Epidermal melanocyte (primary cell): Measurements from ENCODE around the gene YIF1A.
"Not testable (repeated sequence)": the region's sequence is repeated elsewhere in the genome, so short reads cannot be mapped to it uniquely, and the experiment has no call there.

Experiments used
- DNase-seq: peaks from one replicate; pipeline ENCODE4 v3.0.0; 2011; ENCODE audit warnings: low spot score; ENCODE audit not compliant: insufficient read length

YIF1A gene

DNA sequence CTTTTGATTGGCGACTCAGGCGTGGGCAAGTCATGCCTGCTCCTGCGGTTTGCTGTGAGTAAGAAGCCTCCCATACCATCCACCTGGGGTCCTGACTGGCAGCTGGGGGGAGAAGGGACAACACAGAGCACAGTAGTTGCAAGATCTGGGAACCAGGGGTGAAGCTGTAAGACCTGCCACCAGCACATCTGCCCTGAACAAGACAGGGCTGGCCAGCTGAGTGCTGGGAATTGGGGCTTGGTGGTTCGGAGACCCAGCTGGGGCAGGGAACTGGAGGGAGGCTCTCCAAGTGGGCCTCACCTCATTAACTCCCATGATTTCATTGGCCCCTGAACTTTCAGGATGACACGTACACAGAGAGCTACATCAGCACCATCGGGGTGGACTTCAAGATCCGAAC lies 17.1 kb downstream of the YIF1A start:
- no peak for DNase-seq

DNA sequence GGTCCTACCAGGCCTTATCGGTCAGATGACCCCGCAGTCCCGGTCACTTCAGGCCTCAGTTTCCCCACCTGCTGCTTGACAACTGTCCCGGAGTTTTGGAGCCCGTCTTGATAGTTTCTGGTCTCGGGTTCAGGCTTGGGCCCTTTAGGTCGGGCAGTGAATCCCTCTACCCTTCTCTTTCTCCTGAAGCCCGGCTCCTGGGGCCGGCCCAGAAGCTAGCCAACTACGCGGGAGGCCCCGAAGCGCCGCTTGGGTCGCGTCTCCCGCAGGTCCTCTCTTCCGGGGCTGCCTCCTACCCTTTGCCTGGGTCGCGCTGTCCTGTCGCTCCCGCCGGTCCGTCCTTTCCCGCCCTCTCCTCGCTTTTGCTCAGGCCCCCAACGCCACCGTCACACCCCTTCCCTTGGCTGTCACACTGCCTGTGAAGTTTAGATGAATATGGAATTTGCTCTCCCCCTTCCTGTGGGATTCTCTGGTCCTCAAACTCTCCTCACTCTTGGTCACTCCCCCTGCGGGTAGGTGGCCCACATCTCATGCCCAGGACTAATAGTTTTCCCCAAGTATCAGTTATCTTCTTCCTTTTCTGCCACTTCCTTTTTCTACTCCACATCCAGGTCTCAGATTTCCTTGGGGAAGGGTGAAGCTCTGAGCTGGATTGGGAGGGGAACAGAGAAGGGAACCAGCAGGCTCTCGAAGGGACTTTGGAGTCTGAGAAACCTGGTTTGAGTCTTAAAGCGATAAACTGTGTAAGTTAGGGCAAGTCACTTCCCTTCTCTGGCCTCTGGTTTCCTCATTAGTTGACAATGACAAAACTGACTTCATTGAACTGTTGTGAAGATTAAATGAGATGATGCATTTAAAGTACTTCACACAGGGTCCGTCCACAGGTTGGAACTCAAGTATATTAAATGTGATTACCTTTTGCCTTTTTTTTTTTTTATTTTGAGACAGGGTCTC lies 19.7 kb downstream of the YIF1A start:
- DNase-seq: no peak

- DNase-seq: peak; percentile 96
Observed at GRCh38 chr11:66268244-66268951, 20.5 kb downstream of the YIF1A start, which contains the start of gene RAB1B. Gene RAB1B (plus strand): TSS chr11:66268639. CDS start chr11:66268680, 41 bp downstream.

GRCh38 chr11:66267379-66268243 lies 21.3 kb downstream of the YIF1A start:
- DNase-seq: peak; percentile 81

- DNase-seq: no peak
Observed at GRCh38 chr11:66267039-66267378, 21.9 kb downstream of the YIF1A start.

DNA sequence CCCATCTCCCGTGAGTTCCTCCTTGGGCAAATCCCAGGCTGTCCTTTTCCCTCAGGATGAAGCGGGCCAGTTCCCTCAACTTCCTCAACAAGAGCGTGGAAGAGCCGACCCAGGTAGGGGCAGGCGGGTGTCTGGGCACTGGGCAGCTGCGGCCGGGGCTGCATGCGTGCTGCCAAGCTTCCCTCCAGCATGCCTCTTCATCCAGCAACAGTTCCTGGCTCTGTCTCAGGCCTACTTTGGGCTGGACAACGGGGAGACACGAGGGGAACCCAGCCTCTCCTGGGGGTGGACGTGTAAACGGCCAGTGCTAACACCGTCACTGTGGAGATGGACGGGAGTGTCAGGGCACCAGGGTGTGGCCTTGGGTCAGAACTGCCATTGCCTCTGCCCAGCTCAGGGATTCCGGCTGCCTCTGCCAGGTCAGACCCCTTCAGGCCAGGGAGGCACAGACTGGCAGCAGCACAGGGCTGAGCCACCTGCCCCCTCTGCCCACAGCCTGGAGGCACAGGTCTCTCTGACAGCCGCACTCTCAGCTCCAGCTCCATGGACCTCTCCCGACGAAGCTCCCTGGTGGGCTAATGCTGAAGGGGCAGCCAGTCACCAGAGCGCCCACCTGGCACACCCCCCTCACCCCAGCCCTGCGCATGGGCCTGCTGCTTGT lies 22.4 kb downstream of the YIF1A start:
- no peak for DNase-seq

DNA sequence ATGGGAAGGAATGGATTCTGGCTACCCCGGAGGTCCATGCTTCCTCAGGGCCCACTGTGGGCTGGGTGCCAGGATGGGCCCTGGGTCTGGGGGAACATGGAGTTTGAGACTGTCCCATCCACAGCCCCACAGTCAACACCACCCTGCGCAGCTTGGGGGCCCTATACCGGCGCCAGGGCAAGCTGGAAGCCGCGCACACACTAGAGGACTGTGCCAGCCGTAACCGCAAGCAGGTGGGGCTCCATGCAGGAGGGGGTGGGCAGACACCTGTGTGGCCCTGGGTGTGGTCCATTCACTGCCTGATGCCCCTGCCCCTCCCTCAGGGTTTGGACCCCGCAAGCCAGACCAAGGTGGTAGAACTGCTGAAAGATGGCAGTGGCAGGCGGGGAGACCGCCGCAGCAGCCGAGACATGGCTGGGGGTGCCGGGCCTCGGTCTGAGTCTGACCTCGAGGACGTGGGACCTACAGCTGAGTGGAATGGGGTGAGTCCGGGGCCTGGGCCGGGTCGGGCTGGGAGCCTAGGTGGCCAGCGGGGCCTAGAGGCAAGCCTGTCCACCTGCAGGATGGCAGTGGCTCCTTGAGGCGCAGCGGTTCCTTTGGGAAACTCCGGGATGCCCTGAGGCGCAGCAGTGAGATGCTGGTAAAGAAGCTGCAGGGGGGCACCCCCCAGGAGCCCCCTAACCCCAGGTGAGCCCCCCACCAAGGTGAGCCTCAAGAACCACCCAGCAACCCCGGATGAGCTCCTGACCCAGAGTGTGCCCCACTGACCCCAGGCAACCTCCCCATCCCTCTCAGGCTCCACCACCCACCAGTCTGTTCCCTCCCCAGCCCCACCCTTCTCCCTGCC lies 23.2 kb downstream of the YIF1A start:
- DNase-seq: no peak

GRCh38 chr11:66264914-66265313 lies 24.0 kb downstream of the YIF1A start:
- DNase-seq: no peak

DNA sequence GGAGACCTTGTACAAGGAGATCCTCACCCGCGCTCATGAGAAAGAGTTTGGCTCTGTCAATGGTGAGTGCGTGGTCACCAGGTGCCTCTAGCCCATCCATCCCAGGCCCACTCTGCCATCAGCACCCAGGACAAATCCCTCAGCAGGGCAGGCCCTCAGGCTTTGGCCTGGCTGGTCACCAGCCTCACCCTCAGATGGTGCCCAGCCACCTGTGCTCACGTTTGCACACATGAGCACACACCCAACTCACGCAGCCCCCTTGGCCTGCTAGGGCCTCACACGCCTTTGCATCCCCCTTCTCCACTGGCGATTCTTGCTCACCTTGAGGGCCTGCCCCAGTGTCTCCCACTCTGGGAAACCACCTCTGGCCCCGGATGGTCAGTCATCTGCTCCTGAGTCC lies 24.6 kb downstream of the YIF1A start:
- DNase-seq: no peak

DNA sequence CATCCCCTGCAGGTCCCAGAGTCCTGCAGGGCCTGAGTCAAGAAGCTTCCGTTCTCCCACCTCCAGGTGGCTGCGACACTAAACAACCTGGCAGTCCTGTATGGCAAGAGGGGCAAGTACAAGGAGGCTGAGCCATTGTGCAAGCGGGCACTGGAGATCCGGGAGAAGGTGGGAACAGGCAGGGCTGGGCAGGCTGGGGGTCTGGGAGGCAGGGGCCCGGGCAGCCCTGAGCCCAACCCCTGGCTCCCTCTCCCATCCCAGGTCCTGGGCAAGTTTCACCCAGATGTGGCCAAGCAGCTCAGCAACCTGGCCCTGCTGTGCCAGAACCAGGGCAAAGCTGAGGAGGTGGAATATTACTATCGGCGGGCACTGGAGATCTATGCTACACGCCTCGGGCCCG lies 25.2 kb downstream of the YIF1A start:
- no peak for DNase-seq

DNA sequence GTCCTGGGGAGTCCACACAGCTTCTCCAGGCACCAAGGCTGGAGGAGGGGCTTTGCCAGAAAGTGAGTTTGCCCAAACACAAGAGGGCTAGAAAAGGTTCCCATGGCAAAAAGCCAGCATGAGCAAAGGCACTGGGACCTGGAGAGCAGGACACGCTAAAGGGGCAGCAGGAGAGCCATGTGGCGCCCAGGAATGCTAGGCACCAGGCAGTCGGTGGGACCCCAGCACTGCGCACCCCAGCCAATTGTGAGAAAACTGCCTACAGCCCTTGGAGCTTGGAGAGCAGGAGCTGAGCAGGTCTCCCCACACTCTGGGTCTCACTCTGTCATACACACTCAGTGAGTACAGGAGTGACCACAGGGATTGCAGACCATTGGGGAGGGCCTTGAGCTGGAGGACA lies 25.7 kb downstream of the YIF1A start:
- DNase-seq: no peak

- no peak for DNase-seq
Observed at GRCh38 chr11:66262696-66263095, 26.2 kb downstream of the YIF1A start.

DNA sequence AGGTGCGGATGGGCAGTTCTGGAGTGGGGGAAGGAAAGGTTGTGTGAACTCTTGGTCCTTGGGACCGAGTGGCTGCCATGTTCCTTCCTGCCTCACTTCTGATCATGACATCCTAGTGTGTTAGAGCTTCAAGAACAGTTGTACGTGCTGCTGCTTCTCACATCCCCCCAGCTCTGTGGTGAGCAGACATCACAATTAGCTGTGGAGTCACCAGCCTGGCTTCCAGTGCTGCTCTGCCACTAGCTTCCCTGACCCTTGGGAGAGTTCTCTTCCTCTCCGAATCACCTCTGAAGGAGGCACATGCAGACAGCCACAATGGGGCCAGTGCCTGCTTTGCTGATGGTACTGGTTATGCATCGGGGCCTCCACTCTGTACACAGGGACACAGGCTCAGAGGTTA lies 26.8 kb downstream of the YIF1A start:
- no peak for DNase-seq

- no peak for DNase-seq
Observed at GRCh38 chr11:66261578-66261977, 27.4 kb downstream of the YIF1A start.

DNA sequence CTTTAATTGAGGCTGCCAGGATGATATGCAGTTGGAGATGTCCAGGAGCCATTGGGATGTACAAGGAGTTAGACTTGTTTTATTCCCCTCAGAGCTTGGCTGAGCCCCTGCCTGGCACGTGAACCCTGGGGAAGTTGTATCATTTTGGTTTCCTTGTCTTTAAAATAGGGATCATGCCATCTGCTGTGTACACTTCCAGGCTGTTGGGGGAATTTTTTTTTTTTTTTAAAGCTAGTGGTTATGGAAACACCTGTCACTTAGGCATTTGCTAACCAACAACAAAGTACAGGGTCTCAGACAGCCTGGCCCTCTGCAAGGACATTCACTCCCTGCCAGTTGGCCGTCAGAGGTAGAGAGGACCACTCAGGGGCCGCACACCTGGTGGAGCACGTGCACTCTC lies 29.0 kb downstream of the YIF1A start:
- DNase-seq: no peak

- DNase-seq: no peak
Observed at GRCh38 chr11:66259225-66259624, 29.7 kb downstream of the YIF1A start.

DNA sequence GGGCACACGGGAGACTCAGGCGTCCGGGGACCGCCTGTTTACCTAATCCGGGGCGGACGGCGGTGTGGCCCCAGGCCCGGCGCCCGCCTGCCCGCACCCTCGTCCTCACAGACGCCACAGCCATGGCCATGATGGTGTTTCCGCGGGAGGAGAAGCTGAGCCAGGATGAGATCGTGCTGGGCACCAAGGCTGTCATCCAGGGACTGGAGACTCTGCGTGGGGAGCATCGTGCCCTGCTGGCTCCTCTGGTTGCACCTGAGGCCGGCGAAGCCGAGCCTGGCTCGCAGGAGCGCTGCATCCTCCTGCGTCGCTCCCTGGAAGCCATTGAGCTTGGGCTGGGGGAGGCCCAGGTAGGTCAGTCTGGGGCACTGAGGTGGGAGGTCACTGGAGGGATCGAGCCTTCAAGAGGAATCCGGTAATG lies 30.5 kb downstream of the YIF1A start:
- no peak for DNase-seq

- DNase-seq: not testable (repeated sequence)
Observed at GRCh38 chr11:66253081-66253480, 35.9 kb downstream of the YIF1A start.

DNA sequence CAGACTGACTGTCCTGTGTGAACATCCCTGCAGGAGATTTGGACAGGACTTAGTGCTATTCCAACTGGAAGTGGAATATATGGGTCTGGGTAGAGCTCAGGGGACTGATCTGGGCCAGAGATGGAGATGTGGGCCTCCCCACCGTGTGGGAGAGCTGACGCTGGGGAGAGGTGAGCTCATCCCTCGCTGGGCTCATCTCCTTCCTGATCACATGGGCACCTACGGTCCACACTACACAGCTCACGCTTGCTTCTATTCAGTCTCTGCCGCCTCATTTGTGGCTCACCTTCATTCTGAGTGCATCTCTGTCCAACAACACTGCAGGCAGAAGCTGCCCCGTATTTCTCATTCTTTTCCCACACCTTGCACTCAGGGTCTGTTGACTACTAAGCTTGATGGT lies 37.1 kb downstream of the YIF1A start:
- no peak for DNase-seq

GRCh38 chr11:66248903-66249302 lies 40.0 kb downstream of the YIF1A start:
- DNase-seq: no peak
